ENCODE results near the gene SEC31A.
"Not testable (repeated sequence)": the region's sequence is repeated elsewhere in the genome, so short reads cannot be mapped to it uniquely, and the experiment has no call there.

SEC31A gene

DNA sequence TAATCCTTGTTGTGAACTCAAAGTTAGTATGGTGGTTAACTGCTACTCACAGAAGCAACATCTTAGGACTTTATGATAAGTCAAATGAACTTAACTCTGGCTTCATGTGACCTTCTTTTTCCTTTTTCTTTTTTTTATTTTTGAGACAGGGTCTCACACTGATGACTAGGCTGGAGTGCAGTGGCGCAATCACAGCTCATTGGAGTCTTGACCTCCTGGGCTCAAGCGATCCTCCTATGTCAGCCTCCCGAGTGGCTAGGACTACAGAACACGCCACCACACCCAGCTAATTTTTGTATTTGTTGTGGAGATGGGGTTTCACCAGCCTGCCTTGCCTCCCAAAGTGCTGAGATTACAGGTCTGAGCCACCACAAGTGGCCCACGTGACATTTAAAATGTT, 22.4 kb downstream of the SEC31A start:
- Mint-ChIP-seq H3K27me3 (no peaks in the 10 kb centered on the region), H3K27ac (no peak overlapping the region), H3K9me3 (no peaks in the 10 kb centered on the region), H3K4me1 (peaks cover 38% of the 10 kb centered on the region), H3K36me3 (peaks cover 57% of the 10 kb centered on the region), H3K4me3 (no peak overlapping the region)
- DNase-seq = no peak
- CTCF ChIA-PET = interaction anchor here (1.4 to 1.7 kb wide), 2 partner anchors 11 to 16 kb away, joined by 3 to 4 read pairs; no protein-coding TSS in a partner anchor

DNA sequence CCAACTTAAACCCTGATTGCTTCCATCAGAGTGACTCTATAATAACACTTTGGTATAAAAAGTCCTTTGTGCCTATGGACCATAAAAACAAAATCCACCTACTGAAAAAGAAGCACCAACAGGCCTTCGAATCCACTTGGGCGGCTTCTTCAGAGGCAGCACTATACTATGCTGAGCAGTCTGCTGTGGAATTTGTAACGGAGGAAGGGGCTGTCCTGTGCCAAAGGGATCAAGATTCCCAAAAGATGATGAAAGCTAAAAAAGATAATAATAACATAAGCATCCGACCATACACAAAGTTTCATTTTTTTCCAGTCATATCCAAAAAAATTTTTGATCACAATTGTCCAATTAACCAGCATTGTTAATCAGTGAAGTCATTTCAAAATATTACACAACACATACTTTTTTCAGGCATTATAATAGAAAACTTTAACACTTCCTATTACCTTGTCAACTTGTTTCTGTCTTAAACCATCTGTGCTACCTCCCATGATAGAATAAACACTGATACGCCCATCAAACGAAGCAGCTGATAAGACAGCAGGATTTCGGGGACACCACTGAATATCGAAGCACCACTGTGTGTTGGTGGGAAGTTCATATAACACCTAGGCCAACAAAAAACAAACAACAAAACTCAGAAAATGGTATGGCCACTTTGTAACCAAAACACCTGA, 24.1 kb downstream of the SEC31A start:
- DNase-seq = no peak
- no peaks in the 10 kb centered on the region for H3K27me3 Mint-ChIP-seq
- H3K9me3 Mint-ChIP-seq = no peaks in the 10 kb centered on the region
- CTCF ChIA-PET = interaction anchor here (0.7 to 1.8 kb wide), 6 partner anchors 13 to 394 kb away, joined by 3 to 9 read pairs (median 3); no protein-coding TSS in a partner anchor
- H3K36me3 Mint-ChIP-seq = peaks cover 65% of the 10 kb centered on the region
- peaks cover 41% of the 10 kb centered on the region for H3K4me1 Mint-ChIP-seq
- peak overlapping the region; percentile 89 for H3K27ac Mint-ChIP-seq
- no peak overlapping the region for H3K4me3 Mint-ChIP-seq

DNA sequence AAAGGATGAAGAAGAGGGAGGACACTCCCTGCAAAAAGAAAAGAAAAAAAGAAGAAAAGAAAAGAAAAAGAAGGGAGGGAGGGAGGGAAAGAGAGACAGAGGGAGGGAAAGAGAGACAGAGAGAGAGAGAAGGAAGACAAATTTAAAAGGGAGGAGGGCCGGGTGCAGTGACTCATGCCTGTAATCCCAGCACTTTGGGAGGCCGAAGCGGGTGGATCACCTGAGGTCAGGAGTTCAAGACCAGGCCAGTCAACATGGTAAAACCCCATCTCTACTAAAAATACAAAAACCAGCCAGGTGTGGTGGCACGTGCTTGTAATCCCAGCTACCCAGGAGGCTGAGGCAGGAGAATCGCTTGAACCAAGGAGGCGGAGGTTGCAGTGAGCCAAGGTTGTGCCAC, 24.9 kb downstream of the SEC31A start:
- Mint-ChIP-seq H3K36me3 (peaks cover 69% of the 10 kb centered on the region), H3K4me1 (peaks cover 41% of the 10 kb centered on the region), H3K27ac (peak overlapping the region; percentile 89)
- not testable (repeated sequence) for H3K9me3 Mint-ChIP-seq, H3K4me3 Mint-ChIP-seq, H3K27me3 Mint-ChIP-seq, DNase-seq
- CTCF ChIA-PET = interaction anchor here (1.0 to 5.2 kb wide), 3 partner anchors 14 to 416 kb away, joined by 3 to 34 read pairs (median 5); no protein-coding TSS in a partner anchor

DNA sequence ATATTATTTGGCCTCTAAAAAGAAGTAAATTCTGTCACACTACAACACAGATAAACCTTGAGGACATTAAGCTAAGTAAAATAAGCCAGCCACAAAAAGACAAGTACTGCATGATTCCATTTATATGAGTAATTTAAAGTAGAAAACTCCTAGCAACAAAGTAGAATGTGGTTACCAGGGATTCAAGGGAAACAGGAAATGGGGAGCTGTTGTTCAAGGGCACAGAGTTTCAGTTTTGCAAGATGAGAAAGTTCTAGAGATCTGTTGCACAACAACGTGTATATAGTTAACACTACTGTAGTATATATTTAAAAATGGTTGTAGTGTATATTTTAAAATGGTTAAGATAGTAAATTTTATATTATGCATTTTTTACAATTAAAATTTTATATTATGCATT, 25.4 kb downstream of the SEC31A start:
- Mint-ChIP-seq H3K4me3 (peak overlapping the region; percentile 17), H3K27me3 (no peaks in the 10 kb centered on the region), H3K36me3 (peaks cover 65% of the 10 kb centered on the region), H3K27ac (peak overlapping the region; percentile 89), H3K4me1 (peaks cover 41% of the 10 kb centered on the region), H3K9me3 (no peaks in the 10 kb centered on the region)
- DNase-seq = peak; percentile 46
- CTCF ChIA-PET = interaction anchor here (1.0 to 5.2 kb wide), 3 partner anchors 14 to 416 kb away, joined by 3 to 34 read pairs (median 5); partner anchors contain the start of gene THAP9

DNA sequence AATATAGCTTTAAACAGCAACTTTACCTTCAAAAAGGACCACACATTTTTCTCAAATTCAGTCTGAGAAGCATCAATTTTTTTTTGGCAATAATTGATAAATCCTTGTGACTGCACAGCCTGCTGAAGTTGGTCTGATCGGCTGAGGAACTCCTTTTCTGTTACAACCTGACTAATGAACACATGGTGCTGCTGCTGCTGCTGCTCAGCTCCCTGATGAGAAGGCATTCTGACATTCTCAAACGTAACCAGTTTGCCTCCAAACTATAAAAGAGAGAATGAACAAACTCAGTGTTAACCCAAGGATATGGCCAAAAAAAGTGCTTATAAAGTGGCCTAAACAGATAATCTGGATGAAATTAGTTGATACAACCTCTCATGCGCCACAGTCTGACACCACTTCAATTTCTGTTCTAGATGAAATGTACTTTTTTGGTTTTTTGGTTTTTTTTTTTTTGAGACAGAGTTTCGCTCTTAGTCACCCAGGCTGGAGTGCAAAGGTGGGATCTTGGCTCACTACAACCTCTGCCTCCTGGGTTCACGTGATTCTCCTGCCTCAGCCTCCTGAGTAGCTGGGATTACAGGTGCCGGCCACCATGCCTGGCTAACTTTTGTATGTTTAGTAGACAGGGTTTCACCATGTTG, 26.5 kb downstream of the SEC31A start:
- H3K27ac Mint-ChIP-seq = peak overlapping the region; percentile 89
- peaks cover 58% of the 10 kb centered on the region for H3K36me3 Mint-ChIP-seq
- no peaks in the 10 kb centered on the region for H3K9me3 Mint-ChIP-seq
- peaks cover 41% of the 10 kb centered on the region for H3K4me1 Mint-ChIP-seq
- CTCF ChIA-PET = interaction anchor here (1.2 to 5.2 kb wide), 3 partner anchors 12 to 36 kb away, joined by 3 to 34 read pairs (median 4); partner anchors contain the start of gene THAP9
- H3K27me3 Mint-ChIP-seq = no peaks in the 10 kb centered on the region
- DNase-seq = peak; percentile 35
- peak overlapping the region; percentile 9 for H3K4me3 Mint-ChIP-seq

DNA sequence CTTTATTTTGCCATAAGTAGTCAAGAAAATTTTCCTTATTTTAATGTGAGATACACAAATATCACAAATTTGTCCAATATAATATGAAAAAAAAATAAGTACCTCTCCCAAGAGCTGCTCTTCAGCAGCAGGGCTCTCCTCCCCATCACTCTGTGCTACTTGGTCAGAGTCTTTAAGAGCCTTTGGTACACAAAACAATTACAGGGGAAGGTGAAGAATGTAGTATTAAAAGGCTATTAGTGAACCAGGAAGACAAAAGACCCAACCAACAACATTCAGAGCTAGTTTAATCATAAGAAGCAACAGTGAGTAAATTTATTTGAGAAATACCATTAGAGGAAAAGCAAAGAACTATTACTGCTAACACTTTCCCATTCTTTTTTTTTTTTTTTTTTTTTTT, 29.4 kb downstream of the SEC31A start:
- H3K4me1 Mint-ChIP-seq = peaks cover 29% of the 10 kb centered on the region
- no peak overlapping the region for H3K27ac Mint-ChIP-seq
- no peaks in the 10 kb centered on the region for H3K9me3 Mint-ChIP-seq
- H3K36me3 Mint-ChIP-seq = peaks cover 46% of the 10 kb centered on the region
- no peaks in the 10 kb centered on the region for H3K27me3 Mint-ChIP-seq
- CTCF ChIA-PET = interaction anchor here (5.2 kb wide), 1 partner anchor 10 kb away, joined by 34 read pairs; no protein-coding TSS in a partner anchor
- H3K4me3 Mint-ChIP-seq = no peak overlapping the region
- no peak for DNase-seq

DNA sequence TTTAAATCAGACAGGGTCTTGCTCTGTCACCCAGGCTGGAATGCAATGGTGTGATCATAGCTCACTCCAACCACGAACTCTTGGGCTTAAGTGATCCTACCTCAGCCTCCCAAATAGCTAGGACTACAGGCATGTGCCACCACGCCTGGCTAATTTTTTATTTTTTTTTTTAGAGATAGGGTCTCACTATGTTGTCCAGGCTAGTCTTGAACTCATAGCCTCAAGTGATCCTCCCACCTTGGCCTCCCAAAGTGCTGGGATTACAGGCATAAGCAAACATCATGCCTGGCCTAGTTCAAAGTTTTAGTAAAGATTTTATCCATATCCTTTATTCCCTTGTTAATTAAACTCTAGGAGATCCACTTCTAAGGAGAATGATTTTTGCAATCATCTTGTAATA, 30.5 kb downstream of the SEC31A start:
- H3K9me3 Mint-ChIP-seq, H3K27ac Mint-ChIP-seq, H3K4me3 Mint-ChIP-seq, H3K27me3 Mint-ChIP-seq, DNase-seq, CTCF ChIA-PET: not testable (repeated sequence)
- Mint-ChIP-seq H3K4me1 (peaks cover 18% of the 10 kb centered on the region), H3K36me3 (peaks cover 43% of the 10 kb centered on the region)

DNA sequence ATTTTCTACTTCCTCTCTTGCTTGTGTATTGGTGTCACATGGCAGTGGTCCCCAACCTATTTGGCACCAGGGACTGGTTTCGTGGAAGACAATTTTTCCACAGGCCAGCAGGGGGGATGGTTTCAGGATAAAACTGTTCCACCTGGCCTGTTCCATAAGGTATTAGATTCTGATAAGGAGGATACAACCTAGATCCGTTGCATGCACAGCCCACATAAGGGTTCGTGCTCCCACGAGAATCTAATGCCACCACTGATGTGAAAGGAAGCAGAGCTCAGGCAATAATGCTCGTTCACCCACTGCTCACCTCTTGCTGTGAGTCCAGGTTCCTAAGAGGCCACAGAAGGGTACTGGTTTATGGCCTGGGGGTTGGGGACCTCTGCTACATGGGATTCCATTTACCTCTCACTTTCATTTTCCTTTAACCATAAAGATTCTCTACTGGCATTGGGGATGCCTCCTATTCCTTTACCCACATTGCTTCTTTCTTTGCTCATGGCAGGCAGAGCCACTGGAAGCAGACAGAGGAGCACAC, 38.1 kb downstream of the SEC31A start:
- H3K9me3 Mint-ChIP-seq = no peaks in the 10 kb centered on the region
- H3K4me1 Mint-ChIP-seq = no peaks in the 10 kb centered on the region
- peak overlapping the region; percentile 25 for H3K27ac Mint-ChIP-seq
- DNase-seq = no peak
- no peak overlapping the region for H3K4me3 Mint-ChIP-seq
- no peaks in the 10 kb centered on the region for H3K27me3 Mint-ChIP-seq
- H3K36me3 Mint-ChIP-seq = peaks cover 50% of the 10 kb centered on the region
- CTCF ChIA-PET = interaction anchor here (0.7 to 5.5 kb wide), 27 partner anchors 11 to 431 kb away, joined by 3 to 91 read pairs (median 4); partner anchors contain the start of genes COPS4 and LIN54

DNA sequence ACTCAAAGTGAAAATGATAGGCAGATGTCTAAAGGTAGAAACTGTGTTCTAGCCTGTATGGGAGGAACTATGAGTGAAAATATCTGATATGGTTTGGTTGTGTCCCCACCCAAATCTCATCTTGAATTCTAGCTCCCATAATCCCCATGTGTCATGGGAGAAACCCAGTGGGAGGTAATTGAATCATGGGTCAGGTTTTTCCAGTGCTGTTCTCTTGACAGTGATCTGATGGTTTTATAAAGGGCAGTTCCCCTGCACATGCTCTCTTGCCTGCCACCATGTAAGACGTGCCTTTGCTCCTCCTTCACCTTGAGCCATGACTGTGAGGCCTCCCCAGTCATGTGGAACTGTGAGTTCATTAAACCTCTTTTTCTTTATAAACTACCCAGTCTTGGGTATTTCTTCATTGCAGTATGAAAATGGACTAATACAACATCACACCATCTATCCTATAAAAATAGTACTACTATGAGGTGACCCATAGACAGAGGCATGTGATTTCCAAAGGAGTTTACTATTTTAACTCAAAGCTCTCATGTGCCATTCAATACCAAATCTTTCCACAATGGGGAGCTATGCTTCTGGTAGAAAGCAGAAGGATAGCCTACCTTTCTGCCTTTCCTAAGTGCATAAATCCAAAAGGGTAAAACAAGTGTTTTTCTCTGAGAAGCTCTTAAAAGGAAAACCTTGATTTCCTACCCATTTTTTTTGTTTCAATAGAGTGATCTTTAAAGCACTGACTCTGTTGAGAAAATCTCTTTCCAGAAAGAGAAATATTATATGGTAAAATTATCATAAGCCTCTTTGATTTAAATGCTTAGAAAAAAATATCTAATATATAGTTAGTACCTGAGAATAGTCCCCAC, 38.8 kb downstream of the SEC31A start:
- no peaks in the 10 kb centered on the region for H3K4me1 Mint-ChIP-seq
- H3K9me3 Mint-ChIP-seq = no peaks in the 10 kb centered on the region
- H3K36me3 Mint-ChIP-seq = peaks cover 53% of the 10 kb centered on the region
- DNase-seq = no peak
- CTCF ChIA-PET = interaction anchor here (0.6 to 5.5 kb wide), 30 partner anchors 11 to 592 kb away, joined by 3 to 91 read pairs (median 4); partner anchors contain the start of genes COPS4 and LIN54
- H3K4me3 Mint-ChIP-seq = no peak overlapping the region
- H3K27me3 Mint-ChIP-seq = no peaks in the 10 kb centered on the region
- H3K27ac Mint-ChIP-seq = peak overlapping the region; percentile 25

DNA sequence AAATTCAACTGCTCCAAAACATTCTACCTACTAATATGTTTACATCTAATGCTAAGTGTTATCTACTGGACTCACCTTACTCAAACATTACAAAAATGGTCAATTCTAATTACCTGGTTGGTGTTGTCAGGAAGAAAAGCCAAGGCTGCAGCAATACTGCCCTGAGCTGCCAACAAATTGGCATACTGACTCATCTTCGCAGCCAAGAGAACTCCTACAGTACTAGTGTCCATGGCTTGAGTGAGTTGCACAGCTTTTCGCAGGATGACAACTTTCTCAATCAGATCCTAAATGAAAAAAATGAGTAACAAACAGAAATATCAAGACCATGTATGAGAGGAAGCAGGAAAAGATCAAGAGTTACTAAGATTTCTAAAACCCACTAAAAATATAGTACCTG, 39.6 kb downstream of the SEC31A start:
- no peak overlapping the region for H3K27ac Mint-ChIP-seq
- H3K27me3 Mint-ChIP-seq = no peaks in the 10 kb centered on the region
- DNase-seq = no peak
- H3K4me3 Mint-ChIP-seq = no peak overlapping the region
- no peaks in the 10 kb centered on the region for H3K9me3 Mint-ChIP-seq
- CTCF ChIA-PET = interaction anchor here (0.8 to 5.5 kb wide), 11 partner anchors 10 to 593 kb away, joined by 3 to 91 read pairs (median 4); partner anchors contain the start of gene COPS4
- peaks cover 55% of the 10 kb centered on the region for H3K36me3 Mint-ChIP-seq
- H3K4me1 Mint-ChIP-seq = no peaks in the 10 kb centered on the region

DNA sequence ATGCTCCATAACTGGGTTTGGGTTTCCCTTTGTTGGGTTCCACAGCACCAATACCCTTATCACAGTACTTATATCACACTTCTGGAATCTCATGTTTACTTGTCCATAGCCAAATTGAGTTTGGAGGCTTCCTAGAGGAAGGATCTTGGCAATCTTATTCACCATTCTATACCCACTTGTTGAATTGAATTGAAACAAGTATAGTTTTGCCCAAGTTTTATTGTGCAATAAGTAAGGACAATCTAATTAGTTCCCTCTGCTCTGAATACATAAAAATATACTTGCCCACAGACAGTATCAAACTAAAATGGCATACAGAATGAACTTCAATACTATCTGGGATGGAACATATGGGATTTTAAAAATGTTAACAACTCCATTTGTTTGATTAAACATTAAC, 40.3 kb downstream of the SEC31A start:
- H3K9me3 Mint-ChIP-seq = no peaks in the 10 kb centered on the region
- no peaks in the 10 kb centered on the region for H3K27me3 Mint-ChIP-seq
- no peak for DNase-seq
- no peak overlapping the region for H3K27ac Mint-ChIP-seq
- H3K4me3 Mint-ChIP-seq = no peak overlapping the region
- H3K36me3 Mint-ChIP-seq = peaks cover 55% of the 10 kb centered on the region
- H3K4me1 Mint-ChIP-seq = no peaks in the 10 kb centered on the region
- CTCF ChIA-PET = interaction anchor here (1.3 to 5.5 kb wide), 3 partner anchors 9 to 47 kb away, joined by 3 to 91 read pairs (median 34); no protein-coding TSS in a partner anchor

DNA sequence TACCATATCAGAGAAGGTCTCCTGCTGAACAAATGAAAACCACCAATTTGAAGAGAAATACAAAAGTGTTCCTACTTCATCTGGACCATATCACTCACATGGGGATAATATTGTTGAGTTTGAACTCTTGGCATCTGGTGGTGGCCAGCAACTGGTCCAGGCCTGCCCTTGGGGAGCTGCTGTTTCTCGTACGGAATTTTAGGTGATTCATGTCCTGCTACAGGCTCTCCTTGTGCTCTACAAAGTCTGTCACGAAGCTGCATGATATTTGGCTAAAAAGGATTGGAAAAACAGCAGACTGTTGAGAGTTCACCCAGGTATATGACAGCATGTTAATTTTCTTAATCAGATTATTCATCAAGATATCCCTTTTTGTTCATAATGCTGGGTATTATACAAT, 42.2 kb downstream of the SEC31A start:
- DNase-seq = no peak
- H3K36me3 Mint-ChIP-seq = peaks cover 57% of the 10 kb centered on the region
- H3K27ac Mint-ChIP-seq = no peak overlapping the region
- no peak overlapping the region for H3K4me3 Mint-ChIP-seq
- H3K27me3 Mint-ChIP-seq = no peaks in the 10 kb centered on the region
- CTCF ChIA-PET = no interaction called here
- no peaks in the 10 kb centered on the region for H3K4me1 Mint-ChIP-seq
- H3K9me3 Mint-ChIP-seq = no peaks in the 10 kb centered on the region

DNA sequence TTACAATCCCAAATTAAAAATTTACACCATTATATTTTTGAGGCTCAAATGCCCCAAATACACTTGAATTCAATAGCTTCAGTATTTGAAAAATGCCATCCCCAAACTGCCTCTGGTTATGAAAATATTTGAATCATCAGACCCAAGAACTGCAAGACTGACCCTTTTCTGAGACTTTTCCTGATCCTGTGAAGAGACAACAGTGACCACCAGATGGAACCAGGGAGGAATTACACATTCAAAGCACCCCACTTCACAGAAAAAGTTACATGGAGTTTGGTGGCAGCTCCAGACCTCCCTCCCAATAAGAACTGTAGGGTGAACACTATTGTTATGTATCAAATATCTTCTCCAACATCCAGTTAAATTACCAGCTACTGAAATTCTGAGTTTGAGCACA, 48.4 kb downstream of the SEC31A start:
- Mint-ChIP-seq H3K9me3 (no peaks in the 10 kb centered on the region), H3K4me3 (no peak overlapping the region), H3K27ac (no peak overlapping the region), H3K27me3 (no peaks in the 10 kb centered on the region), H3K36me3 (peaks cover 47% of the 10 kb centered on the region), H3K4me1 (no peaks in the 10 kb centered on the region)
- no peak for DNase-seq
- CTCF ChIA-PET = interaction anchor here (0.5 kb wide), 1 partner anchor 51 kb away, joined by 5 read pairs; no protein-coding TSS in a partner anchor

Data from activated naive CD4-positive, alpha-beta T cell treated with anti-CD3 and anti-CD28 coated beads, Interleukin-2, amount 10 ng/mL, durations not matched to agents 7 days and 5 days (primary cell).